Raji (cell line): ENCODE measurements around the gene GRIPAP1.

Source experiments
- POLR2A ChIP-seq: IDR thresholded peaks from 2 replicates; pipeline ENCODE4 v1.6.1; 2011; ENCODE audit warnings: low read depth, low read length, control low read depth; ENCODE audit not compliant: insufficient read depth

Gene GRIPAP1

GRCh38 chrX:48971249-48972219, 30.5 kb downstream of the GRIPAP1 start, which contains the start of gene KCND1:
Gene KCND1, minus strand, starts transcription at chrX:48971844. Its CDS starts 1,573 bp downstream, at chrX:48970271.
- no peak for TF ChIP-seq POLR2A

- no peak for TF ChIP-seq POLR2A
Measured at GRCh38 chrX:48969471-48969870, 32.6 kb downstream of the GRIPAP1 start.

DNA sequence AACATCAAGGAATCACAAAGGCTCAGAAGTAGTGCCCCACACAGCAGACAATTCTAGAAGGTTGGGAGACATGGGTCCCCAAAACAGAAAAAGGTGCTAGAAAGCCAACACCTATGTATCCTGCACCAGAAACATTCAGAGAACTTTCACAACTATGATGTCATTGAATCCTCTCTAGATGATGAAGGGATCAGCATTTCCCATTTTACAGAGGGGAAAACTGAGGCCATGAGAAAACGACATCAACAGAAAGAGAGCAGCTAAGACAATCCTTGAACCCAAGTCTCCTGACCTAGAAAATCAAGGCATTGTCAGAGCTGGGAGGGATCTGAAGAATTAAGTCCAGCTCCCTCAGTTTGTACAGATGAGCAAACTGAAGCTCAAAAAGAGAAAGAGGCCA, 33.7 kb downstream of the GRIPAP1 start:
- TF ChIP-seq POLR2A: no peak

- TF ChIP-seq POLR2A: no peak
Measured at GRCh38 chrX:48966796-48967579, 35.1 kb downstream of the GRIPAP1 start.

- no peak for TF ChIP-seq POLR2A
Measured at GRCh38 chrX:48965959-48966358, 36.1 kb downstream of the GRIPAP1 start.

DNA sequence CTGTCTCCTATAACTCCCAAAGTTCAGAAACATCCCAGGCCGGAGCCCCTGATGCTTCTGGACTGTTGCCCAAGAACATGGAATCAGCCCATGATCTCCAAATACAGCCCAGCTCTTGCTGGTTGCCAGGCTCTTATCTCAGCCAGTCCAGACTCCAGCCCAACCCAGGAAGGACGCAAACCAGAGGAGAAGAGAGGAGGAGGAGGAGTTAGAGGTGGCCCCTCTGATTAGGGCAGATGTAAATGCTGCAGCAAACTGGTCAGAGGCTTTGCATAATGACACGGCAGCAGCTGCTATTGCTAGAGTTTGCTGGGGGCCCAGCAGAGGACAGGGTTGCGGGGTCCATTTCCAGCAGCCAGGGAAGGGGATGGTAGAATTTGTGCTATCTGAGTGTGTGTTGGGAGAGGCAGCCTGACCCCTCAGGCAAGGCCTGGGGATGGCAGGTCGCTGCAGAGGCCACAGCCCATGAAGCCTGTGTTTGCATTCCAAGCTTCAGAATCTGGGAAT, 40.4 kb downstream of the GRIPAP1 start:
- peak; percentile 59 for TF ChIP-seq POLR2A

DNA sequence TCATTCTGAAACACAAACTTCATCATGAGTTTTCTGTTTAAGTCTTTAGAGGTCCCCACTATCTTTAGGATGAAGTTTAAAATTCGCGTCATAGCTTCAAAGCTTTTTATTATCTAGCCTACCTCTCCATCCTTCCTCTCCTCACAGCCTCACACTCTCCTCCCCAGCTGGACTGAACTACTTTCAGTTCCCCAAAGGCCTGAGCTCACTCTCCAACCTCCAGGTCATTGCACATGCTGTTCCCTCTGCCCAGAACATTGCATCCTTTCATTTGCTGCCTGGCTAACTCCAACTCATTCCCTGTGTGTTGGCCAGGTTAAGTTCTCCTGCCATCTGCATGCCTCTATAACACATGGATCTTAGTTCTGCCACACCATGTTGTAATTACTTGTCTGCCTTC, 41.8 kb downstream of the GRIPAP1 start:
- no peak for TF ChIP-seq POLR2A

DNA sequence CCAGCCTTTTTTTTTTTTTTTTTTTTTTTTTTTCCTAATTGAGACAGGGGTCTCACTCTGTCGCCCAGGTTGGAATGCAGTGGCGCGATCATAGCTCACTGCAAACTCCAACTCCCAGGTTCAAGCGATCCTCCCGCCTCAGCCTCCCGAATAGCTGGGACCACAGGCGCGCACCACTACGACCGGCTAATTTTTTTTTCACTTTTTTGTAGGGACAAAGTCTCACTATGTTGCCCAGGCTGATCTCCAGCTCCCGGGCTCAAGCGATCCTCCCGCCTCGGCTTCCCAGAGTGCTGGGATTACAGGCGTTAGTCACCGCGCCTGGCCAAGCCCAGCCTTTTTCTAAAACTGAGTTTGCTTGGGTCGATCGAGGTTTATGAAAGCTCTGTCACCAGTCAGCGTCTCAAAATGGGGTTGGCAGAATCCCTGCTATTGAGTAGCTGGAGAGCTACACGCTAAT, 43.4 kb downstream of the GRIPAP1 start:
- no peak for TF ChIP-seq POLR2A

DNA sequence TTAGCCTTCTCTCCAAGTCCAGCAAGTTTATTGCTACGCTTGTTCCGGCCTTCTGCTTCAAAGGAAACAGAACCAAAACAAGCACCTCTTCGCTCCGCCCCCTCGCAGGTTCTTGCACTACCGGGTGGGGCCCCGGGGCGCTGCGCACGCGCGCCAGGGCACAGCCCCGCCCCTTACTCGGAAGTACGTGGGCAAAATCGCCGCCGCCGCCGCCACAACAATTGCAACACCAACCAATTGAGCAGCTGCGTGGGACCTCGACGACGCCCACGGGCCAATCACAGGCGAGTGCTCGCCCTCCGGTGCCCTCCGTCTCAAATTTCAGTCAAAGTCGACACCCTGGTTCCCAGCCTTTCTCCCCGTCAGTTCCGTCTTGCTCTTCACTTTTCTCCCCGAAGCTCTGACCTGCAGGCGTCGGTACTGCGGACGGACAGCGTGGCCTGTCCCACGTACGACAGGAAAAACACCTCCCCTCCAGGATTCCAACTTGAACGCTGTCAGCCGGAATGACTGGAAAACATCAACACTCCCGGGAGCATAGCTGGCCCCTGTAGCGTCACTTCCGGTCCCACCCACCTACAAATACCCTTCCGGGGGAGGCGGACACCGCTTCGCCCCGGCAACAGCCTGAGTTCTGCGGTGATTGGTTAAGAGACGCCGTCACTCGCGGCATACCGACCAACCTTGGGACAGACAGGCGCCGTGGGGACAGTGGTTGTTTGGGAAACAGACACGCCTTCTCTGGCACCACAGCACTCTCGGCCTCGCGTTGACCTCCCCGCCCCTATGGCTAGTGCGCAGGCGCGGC, 44.0 kb downstream of the GRIPAP1 start:
- TF ChIP-seq POLR2A: peak; percentile 52

DNA sequence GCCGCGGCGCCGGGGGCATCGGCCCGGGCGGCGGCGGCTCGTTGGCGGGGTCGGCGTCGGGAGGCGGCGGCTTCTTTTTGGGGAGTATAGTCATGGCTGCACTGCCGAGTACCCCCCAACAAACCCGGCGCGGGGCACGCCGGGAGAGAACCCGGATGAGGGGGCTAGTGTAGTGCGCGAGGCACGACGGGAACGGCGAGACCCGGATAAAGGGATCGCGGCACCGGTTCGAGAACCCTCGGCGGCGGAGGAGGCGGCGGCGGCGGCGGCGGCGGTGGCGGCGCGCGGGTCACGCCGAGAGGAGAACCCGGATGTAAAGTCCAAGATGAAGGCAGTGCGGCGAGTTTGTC, 44.6 kb downstream of the GRIPAP1 start, which contains the start of gene OTUD5:
Gene OTUD5 (minus strand): TSS at position 131 of the 350 bp plus-strand sequence. CDS start 37 bp downstream, at position 94.
- TF ChIP-seq POLR2A: no peak; the same call in 1 of the 2 replicates

GRCh38 chrX:48956728-48957414, 45.2 kb downstream of the GRIPAP1 start:
- no peak for TF ChIP-seq POLR2A

GRCh38 chrX:48948589-48948988, 53.5 kb downstream of the GRIPAP1 start:
- no peak for TF ChIP-seq POLR2A

GRCh38 chrX:48945517-48946348, 56.3 kb downstream of the GRIPAP1 start:
- TF ChIP-seq POLR2A: no peak

- TF ChIP-seq POLR2A: no peak
Measured at GRCh38 chrX:48942895-48943294, 59.2 kb downstream of the GRIPAP1 start.
